Activated CD8-positive, alpha-beta memory T cell treated with anti-CD3 and anti-CD28 coated beads, Interleukin-2, amount 50 U/mL, for 1 hour (primary cell): Measurements from ENCODE around the gene SAP130.
"Not testable (repeated sequence)": the region's sequence is repeated elsewhere in the genome, so short reads cannot be mapped to it uniquely, and the experiment has no call there.

ENCODE experiments used
- DNase-seq: peaks from one replicate; pipeline ENCODE4 v3.0.0-alpha.2; 2020; ENCODE audit errors: extremely low read depth

The SAP130 gene

GRCh38 chr2:127953128-127953718 lies 74.6 kb downstream of the SAP130 start:
- DNase-seq, result no peak

- DNase-seq, result no peak
These were observed 76.8 kb downstream of the SAP130 start for GRCh38 chr2:127951026-127951425.

DNA sequence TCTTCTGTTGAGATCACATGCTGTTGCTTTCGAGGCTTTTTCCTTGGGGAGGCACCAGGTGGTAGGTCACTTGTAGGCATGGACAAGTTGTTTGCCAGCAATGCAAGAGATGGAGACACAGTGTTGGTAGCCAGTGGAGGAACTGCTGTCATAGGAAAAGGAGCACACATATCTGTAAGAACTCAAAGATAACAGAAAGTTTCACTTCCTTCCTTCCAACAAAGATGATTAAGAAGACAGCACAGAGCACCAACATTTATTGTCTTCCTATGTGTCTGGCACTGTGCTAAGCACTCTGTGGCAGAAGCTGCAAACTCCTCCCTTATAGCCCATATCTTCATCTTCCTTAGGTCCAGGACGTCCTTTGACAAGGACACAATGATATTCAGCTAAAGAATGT lies 77.6 kb downstream of the SAP130 start:
- DNase-seq, result no peak

DNA sequence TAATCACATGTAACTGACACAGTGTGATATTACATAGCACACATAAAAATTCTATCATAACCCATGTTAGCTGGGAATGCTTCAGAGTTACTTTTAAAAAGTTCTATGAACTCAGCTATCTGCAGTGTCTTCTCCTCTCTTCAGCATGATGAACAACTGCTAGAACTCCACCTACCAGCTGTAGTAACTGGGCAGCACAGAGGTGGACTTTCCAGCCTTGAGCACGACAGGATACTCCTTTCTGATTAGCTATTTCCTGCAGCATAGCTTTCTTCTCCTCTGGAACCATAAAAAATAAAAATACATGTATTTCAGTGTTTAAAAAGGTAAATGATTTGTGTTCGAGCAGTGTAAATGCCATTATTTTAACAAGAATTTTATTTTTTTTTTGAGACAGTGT lies 82.6 kb downstream of the SAP130 start:
- DNase-seq, result no peak

DNA sequence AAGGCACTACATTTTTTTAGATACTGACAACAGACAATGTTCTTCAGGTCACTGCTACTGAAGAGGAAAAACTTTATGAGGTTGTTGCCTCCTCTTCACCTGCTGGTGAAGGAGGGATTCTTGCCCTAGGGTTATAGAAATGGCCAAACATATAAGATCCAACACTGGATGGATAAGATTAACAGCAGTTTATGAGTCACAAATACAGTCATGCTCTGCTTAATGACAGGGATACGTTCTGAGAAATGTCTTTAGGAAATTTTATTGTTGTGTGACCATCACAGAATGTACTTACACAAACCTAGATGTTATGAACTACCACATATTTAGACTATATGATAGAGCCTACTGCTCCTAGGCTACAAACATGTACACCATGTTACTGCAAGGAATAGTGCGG lies 84.7 kb downstream of the SAP130 start:
- no peak for DNase-seq

DNA sequence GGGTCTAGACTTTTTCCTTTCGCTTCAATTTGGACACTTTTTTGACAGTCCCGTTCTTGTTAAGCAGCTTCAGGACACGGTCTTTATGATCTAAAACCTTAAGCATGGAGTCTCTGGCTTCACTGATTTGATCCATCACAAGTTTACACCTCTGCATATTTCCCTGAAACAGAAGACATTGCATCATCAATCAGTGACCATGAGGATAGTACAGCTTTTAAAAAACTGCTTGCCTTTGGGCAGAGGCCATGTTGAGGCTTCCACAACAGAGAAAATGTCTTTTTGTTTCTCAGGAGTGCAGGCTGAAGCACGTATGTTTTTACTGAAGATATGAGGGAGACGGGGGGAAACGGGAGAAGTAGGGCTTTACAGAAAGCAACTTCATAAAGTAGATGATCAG lies 85.9 kb downstream of the SAP130 start:
- no peak for DNase-seq

GRCh38 chr2:127941461-127941860 lies 86.4 kb downstream of the SAP130 start:
- DNase-seq, result no peak

GRCh38 chr2:127940641-127941040 lies 87.2 kb downstream of the SAP130 start:
- no peak for DNase-seq

- DNase-seq, result no peak
These were observed 92.5 kb downstream of the SAP130 start for GRCh38 chr2:127935337-127935736.

DNA sequence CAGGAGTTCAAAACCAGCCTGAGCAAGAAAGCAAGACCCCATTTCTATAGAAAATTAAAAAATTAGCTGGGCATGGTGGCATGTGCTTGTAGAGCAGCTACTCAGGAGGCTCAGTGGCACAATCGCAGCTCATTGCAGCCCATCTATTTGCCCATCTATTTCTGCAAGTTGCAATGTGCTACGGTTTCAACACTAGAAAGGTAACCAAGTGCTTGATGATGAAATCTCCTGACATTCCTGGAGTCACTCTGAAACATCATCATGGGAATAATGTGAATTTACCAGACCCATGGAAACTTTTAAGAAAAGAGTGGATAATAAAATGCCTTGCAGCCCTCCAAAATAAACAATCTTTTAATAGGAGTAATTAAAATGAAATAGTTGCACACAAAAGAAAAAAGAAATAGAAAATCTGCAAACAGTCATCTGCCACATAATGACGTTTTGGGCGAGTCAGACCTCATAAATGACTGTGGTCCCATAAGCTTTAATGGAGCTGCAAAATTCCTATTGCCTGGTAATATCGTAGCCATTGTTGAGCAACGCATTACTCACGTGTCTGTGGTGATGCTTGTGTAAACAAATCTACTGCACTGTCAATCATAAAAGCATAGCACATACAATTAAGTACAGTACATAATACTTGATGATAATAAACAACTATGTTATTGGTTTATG lies 95.5 kb downstream of the SAP130 start:
- DNase-seq, result no peak

DNA sequence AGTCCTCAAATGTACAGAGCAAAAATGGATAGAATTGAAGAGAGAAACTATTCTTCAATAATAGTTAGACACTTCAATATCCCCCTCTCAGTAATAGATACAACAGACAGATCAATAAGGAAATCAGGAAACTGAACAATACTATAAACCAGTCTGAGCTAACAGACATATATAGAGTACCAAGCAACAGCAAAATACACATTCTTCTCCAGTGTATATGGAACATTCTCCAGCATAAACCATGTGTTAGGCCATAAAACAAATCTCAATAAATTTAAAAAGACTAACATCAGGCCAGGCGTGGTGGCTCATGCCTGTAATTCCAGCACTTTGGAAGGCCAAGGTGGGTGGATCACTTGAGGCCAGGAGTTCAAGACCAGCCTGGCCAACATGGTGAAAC lies 98.4 kb downstream of the SAP130 start:
- DNase-seq, result no peak

- DNase-seq, result no peak
These were observed 100.5 kb downstream of the SAP130 start for GRCh38 chr2:127927384-127927783.

DNA sequence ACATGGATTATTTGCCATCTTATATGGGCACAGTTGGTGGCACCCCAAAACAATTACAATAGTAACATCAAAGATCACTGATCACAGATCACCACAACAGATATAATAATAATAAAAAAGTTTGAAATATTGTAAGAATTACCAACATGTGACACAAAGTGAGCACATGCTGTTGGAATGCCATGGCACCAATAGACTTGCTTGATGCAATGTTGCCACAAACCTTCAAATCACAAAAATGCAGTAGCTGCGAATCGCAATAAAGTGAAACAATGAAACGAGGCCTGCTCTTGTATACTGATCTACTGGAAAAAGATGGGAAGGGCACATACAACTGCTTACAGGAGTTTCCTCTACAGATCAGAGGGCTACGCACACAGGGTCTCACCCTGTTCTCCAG lies 109.9 kb downstream of the SAP130 start:
- DNase-seq, result no peak

DNA sequence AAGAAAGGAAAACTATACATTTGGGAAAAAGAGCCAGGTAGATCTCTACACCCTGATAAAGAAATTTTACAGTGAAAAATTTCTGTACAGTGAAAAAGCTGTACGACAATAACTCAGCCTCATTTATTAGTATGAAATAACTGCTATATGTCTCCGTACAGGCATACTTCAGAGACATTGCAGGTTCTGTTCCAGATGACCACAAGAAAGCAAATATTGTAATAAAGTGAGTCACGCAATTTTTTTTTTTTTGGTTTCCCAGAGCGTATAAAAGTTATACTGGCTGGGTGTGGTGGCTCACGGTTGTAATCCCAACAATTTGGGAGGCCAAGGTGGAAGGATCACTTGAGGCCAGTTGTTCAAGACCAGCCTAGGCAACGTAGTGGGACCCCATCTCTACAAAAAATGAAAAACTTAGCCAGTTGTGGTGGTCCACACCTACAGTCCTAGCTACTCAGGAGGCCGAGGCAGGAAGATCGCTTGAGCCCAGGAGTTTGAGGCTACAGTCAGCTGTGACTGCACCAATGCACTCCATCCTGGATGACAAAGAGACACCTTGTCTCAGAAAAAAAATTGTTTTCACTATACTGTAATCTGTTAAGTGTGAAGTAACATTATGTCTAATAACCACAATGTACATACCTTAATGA lies 113.9 kb downstream of the SAP130 start:
- DNase-seq, result no peak

GRCh38 chr2:127911737-127912136 lies 116.1 kb downstream of the SAP130 start:
- no peak for DNase-seq

- DNase-seq, result no peak
These were observed 117.4 kb downstream of the SAP130 start for GRCh38 chr2:127910415-127910814.

- DNase-seq, result no peak
These were observed 118.8 kb downstream of the SAP130 start for GRCh38 chr2:127909019-127909418.

DNA sequence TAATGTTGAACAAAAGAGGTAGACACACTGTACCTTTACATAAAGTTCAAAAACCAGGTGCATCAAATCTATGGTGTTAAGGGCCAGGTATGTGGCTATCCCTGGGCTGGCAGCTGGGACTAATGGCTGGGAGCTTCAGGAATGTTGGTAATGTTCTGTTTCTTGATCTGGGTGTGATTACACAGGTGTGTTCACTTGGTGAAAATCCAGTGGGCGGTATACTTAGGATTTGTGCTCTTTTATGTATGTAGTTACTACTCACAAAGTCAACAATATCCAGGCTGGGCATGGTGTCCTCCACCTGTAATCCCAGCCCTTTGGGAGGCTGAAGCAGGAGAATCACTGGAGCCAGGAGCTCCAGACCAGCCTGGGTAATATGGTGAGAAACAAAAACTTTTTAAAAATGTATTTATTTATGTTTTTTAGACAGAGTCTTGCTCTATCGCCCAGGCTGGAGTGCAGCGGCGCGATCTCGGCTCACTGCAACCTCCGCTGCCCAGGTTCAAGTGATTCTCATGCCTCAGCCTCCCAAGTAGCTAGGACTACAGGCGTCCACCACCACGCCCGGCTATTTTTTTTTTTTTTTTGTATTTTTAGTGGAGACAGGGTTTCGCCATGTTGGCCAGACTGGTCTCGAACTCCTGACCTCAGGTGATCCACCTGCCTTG lies 120.0 kb downstream of the SAP130 start:
- not testable (repeated sequence) for DNase-seq

GRCh38 chr2:127906206-127906926 lies 121.5 kb downstream of the SAP130 start:
- no peak for DNase-seq

- no peak for DNase-seq
These were observed 126.4 kb downstream of the SAP130 start for GRCh38 chr2:127901339-127902056.

DNA sequence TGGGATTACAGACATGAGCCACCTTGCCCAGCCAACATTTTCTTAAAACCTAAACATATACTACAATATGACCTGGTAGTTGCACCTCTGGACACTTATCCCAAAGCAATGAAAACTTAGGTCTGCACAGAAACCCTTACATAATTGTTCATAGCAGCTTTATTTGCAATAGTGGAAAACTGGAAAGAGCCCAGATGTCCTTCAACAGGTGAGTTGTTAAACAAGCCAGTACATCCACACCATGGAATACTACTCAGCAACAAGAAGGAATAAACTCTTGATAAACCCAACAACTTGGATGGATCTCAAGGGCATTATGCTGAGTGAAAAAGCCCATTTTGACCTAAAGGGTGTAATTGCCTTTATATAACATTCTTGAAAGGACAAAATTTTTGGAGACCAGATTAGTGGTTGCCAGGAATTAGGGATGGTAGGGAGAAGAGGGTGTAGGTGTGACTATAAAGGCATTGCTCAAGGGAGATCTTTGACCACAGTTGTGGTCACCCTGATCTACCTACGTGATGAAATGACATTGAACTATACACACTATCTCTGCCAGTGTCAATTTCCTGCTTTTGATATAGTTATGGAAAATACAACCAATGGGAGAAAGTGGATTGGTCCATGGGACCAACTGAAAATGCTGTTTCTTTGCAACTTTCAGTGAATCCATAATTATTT lies 130.2 kb downstream of the SAP130 start:
- DNase-seq, result no peak
